Measurements from ENCODE around the gene PDPK1.

- TF ChIP-seq POLR2A (IDR thresholded peaks at IDR 0.05) (no peak), POLR2AphosphoS5 (IDR thresholded peaks at IDR 0.05) (peak in 2 of 3 donors; percentile 82 to 88), CTCF (IDR thresholded peaks at IDR 0.05) (no peak)
These were observed 39.1 kb upstream of the PDPK1 start for GRCh38 chr16:2498531-2499253.

Data from suprapubic skin (tissue), 4 donors.